Activated gamma-delta T cell (primary cell): ENCODE measurements around the gene ANKRD28.
"Not testable (repeated sequence)": the region's sequence is repeated elsewhere in the genome, so short reads cannot be mapped to it uniquely, and the experiment has no call there.

Experiments
- DNase-seq: peaks from one replicate; lab custom pipeline; 2025; lab: John Stamatoyannopoulos, UW

Gene ANKRD28

GRCh38 chr3:15803921-15804320 is 6.1 kb upstream of the ANKRD28 start:
- DNase-seq, result no peak

DNA sequence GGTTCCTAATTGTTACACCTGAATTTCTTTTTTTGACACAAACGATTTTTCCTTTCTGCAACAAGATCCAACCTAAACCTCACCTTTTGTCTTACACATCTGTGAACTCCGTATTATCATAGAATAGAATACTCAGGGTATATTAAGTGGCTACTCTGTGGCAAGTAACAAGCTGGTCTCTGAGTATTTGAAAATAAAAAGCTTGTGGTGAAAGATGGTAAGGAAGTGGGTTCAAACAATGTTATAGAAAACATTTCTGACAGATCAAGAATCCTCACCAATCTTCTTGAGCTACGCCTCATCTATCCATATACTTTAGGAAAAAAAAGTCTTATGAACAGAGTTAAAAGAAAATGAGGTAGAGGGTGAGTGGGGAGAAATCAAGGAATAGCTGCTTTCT is 3.5 kb upstream of the ANKRD28 start:
- no peak for DNase-seq

GRCh38 chr3:15800780-15801179 is 3.0 kb upstream of the ANKRD28 start:
- DNase-seq, result no peak

DNA sequence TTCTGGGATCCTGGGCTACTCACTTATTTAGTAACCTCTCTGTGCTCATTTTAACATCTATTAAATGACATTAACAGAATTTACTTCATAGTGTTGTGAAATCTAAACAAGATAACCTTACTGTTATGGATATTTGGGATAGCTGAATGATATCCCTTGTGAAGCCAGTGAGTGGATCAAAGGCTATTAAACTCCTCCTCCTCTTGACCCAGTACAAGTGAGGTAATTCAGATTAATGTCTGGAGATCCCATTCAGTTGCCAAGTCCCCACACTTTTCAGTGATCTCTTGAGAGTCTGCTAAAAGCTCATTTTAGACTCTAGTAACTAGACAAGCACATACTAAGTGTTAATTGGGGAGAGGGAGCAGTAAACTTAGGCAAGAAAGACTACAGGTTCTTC is 2.5 kb upstream of the ANKRD28 start:
- no peak for DNase-seq

DNA sequence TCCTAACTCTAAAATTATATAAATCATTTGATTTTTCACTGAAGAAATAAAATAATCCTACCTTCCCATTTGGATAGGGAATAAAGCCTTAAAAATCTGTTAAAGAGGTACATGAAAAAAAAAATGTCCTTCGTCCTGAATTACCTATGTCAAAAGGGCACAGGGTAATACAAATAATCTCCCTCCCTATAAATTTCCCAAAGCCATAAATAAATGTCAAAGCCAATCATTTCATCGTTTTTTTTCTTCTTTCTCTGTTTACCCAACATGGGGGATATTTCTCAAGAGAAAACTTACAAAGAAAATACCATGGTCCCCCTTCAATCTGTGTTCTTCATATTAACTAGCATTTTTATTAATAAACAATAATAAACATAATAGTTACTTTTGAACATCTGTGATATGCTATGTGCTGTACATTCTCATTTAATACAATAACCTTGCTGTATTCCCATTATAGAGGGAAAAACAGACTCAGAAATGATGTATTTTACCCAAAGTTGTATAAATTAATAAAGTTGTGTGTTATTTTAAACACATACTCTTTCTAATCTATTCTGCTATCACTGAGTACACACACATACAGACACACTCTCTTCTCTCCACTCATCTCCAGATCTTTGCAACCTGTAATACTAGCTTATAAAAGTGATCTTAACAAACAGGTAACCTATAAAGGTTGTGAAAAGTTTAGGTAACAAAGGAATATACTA is 910 bp upstream of the ANKRD28 start:
- DNase-seq, result no peak

DNA sequence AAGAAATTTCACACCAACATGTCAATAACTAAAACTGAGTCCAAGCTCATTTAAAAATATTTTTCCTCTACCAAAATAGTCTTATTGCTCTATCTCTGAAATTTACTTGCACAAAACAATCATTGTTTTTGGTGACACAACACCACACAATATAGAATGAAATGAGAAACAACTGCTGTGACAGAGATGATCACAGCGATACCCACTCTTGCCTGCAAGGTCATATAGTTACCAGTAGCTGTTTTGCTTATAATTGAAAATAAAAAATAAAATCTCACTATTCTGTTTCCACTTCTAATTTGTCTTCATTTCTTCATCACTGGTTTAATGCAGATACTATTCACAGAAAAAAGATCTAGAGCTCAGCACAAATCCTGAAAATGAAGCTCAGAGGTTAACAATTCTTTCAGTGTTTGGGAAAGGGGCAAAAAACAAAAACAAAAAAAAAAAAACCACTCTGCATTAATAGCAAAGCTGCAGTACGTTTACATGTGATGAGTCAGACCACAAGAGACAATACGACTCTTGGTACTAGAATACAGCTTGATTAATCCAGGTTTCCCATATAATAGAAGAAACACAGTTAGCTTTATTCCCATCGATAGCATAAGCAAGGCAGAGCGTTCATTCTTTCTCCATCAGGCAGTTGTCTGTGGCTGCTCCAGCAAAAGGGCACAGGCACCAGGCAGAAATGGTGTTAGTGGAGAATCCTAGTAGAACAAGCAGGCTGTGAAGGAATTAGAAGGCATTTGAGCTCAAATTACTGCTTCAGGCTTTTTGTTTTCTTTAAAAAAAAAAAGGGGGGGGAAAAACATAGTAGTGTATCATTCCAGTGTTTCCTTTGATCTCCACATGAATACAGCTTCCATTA is 773 bp downstream of the ANKRD28 start:
- DNase-seq, result no peak

GRCh38 chr3:15796331-15796730 is 1.4 kb downstream of the ANKRD28 start:
- no peak for DNase-seq

DNA sequence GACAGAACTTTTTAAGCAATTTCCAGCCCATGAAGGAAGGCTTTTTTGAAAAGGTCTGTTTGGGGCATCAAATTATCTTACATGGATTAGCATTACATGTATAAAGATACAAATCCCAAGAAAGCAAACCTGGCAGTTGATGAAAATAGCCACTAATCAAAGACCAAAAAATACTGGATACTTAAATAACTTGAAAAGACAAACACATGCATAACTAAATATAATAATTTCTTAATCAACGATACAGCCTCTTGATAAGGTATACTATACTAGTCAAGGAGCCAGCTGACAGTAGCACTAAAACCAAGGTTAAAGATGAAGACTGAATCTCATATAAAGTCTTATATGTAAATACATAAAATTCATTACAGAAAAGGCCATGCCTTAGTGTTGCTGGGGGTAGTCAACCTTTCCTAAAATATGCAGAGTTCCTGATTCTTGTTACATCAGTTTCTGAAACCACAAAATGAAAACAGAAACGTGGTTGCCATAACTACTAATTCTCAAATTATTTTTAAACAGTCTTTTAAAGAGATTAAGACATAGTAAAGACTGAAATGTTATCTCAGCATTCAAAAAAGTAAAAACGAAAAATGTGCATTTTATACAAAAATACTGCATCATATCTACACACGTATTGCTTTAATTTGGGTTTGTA is 2.0 kb downstream of the ANKRD28 start:
- no peak for DNase-seq

DNA sequence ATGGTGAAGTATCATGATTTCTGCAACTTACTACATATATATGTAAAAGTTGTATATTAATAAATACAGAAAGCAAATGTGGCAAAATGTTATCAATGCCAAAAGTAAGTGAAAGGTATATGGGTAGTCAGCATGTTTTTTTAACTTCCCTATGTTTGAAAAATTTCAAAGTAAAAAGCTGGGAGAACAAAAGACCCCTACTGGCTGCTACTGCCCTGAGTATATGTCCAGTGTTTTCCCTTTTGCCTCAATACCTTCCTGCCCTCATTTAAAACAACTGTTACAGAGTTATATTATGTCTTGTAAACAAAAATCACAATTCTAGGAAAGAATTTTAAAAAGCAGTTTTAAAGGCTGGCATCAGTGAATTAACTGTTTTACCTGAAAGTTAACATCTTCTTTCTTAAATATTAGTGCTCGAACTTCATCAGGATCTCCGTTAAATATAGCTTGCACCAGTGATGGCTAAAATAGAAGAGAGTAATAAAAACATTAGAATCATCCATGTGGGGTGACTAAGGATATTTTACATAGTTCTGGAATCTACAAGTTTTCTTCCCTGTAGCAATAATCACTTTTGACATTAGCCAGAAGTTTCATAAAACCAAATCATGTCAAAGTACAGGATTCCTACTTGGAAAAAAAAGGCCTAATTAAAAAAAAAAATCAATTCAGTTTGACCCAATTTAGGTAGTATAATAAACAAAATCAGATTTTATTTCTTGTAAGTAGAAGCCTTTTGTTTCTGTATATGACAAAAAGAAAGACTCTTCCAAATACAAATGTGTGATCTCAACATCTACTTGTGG is 2.7 kb downstream of the ANKRD28 start:
- DNase-seq, result no peak

- DNase-seq, result no peak
Observed at GRCh38 chr3:15794303-15794771, 3.4 kb downstream of the ANKRD28 start.

GRCh38 chr3:15791525-15791924 is 6.3 kb downstream of the ANKRD28 start:
- no peak for DNase-seq

- no peak for DNase-seq
Observed at GRCh38 chr3:15787941-15788340, 9.8 kb downstream of the ANKRD28 start.

DNA sequence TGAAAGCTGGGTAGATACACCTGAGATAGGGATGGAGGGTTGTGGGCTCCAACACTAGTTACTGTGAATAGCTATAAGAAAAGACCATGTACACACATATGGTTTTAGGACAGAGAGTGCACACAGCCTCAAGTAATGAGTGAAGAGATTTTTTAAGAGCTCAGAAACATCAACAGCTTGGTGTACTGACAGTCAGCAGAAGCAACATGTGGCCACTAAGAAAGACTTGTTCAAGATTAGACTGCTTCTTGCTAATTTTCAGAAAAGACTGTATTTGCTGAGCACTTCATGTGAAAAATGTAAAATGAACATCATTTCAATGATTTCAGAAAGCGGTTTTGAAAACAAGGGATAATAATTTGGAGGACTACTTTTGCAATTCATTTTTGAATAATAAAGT is 10.3 kb downstream of the ANKRD28 start:
- DNase-seq, result no peak

GRCh38 chr3:15783361-15783969 is 14.3 kb downstream of the ANKRD28 start:
- no peak for DNase-seq

DNA sequence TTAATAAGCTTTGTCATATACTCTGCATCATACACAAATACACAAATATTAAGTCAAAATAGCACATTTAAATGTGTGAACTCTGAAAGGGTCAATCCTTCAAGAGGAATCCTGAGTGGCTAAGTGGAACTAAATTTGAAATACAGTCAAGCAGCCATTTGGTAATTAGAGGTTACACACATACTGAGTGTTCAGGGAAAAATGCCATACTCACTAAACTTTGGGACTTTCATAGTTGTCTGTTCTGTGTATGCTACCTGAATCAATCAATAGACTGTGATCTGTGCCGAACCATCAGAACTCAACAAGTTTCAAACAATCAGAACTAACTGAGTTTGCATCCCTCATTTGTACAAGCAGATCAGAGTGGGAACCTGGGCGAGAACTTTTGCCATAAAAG is 15.3 kb downstream of the ANKRD28 start:
- no peak for DNase-seq

DNA sequence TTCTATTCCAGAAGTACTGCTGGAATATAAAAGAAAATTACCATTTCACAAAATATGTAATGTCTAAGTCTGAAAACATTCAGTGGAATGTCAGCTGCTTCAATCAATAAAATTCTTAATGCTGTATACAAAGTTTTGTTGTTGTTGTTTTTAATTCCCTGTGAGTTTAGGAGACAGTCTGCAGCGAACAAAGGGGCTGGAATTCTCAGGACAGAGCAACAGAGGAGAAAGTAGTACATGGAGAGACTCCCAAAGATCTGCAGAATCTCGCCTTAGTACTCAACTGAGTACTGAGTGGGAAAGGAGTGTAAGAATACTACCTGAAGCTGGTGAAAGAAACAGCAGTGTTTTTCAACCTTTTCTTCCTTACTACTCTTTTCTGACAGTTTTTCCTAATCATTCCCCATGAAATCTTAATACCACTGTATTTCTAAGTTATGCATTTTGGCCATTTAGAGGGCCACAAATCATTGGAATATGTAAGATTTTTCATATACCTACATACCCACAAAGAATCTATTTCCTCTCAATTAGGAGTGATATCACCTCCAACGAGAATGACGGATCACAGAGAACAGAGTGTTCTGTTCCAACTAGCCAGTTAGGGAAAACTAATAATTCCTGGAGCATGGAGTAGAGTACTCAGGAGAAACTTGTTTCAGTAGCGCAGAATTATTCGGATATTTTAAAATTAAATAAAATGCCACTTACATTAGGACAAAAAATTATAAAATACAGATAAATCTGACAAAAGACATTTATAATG is 16.0 kb downstream of the ANKRD28 start:
- no peak for DNase-seq

- no peak for DNase-seq
Observed at GRCh38 chr3:15781131-15781530, 16.6 kb downstream of the ANKRD28 start.

DNA sequence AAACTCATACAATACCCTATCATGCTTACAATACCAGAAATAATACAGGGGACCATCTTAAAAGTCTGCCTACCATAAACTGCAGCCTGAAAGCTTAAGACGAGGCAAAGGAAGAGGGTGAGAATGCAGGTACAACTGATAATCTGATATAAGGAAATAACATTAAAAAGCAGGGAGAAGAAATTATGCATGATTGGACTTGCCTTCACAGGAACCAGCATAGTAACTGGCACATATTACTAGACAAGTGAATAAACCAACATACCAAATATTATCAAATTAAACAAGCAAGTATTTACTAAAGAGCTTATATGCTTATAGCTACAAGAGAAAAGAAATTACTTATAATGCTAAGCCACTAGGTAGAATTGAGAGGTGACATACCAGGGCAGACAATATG is 18.7 kb downstream of the ANKRD28 start:
- no peak for DNase-seq

GRCh38 chr3:15778332-15778858 is 19.4 kb downstream of the ANKRD28 start:
- DNase-seq, result no peak

DNA sequence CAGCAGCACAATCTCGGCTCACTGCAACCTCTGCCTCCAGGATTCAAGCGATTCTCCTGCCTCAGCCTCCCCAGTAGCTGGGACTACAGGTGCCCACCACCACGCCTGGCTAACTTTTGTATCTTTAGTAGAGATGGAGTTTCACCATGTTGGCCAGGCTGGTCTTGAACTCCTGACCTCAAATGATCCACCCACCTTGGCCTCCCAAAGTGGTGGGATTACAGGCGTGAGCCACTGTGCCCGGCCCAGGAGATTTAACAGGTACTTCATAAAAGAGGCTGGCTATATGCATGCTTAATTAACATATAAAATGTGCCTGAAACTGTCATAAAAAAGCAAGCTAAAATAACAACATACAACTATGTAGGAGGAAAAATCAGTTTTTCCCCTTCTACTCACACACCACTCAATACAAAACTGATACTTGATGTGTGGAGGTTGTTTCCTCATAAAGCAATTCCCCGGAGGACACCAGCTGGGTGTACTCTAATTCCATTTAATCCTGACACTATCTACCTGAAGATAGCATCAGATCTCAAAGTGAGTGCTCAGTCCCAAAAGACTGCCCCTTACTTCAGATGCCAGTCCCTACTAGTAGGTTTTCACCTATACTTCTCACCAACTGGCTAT is 22.7 kb downstream of the ANKRD28 start:
- DNase-seq, result not testable (repeated sequence)
